ENCODE measurements around the gene LBP. TPM values are rescaled to one million over a fixed set of nuclear protein-coding genes. Genes with fewer than 3 reads are reported as not detected.
"Not testable (repeated sequence)": the region's sequence is repeated elsewhere in the genome, so short reads cannot be mapped to it uniquely, and the experiment has no call there.

The LBP gene
- total and polyA plus RNA-seq, 4 experiments from 2014 or later, result not detected

- Histone ChIP-seq H3K9me3 (ENCODE audit: control insufficient read depth in 1 of 2, low read length in 2 of 2) (no peaks in the 10 kb centered on the region), H3K4me3 (ENCODE audit: low read length in 2 of 2) (no peak overlapping the region), H3K27me3 (ENCODE audit: insufficient read depth, low read length) (no peaks in the 10 kb centered on the region), H3K27ac (ENCODE audit: low read depth, low read length) (no peak overlapping the region), H3K36me3 (ENCODE audit: insufficient read depth, low read length) (no peaks in the 10 kb centered on the region), H3K4me1 (ENCODE audit: insufficient read depth, low read length) (no peaks in the 10 kb centered on the region)
- DNase-seq, result no peak
- POLR2A ChIA-PET (ENCODE audit: partially characterized antibody), result no interaction called here
- CTCF ChIA-PET (ENCODE audit: partially characterized antibody), result no interaction called here
- Mint-ChIP-seq H3K27ac (peak overlapping the region in 1 of 7 donors; percentile 32), H3K36me3 (no peaks in the 10 kb centered on the region), H3K27me3 (peaks cover 12 to 17% of the 10 kb centered on the region in 2 donors), H3K4me1 (no peaks in the 10 kb centered on the region), H3K9me3 (peaks cover 0 to 6% (median 0%) of the 10 kb centered on the region in 8 donors), H3K4me3 (no peak overlapping the region)
- intact Hi-C loops (cut with micrococcal nuclease), result no loop called here
Measured at GRCh38 chr20:38331814-38332213, 14.5 kb upstream of the LBP start.

DNA sequence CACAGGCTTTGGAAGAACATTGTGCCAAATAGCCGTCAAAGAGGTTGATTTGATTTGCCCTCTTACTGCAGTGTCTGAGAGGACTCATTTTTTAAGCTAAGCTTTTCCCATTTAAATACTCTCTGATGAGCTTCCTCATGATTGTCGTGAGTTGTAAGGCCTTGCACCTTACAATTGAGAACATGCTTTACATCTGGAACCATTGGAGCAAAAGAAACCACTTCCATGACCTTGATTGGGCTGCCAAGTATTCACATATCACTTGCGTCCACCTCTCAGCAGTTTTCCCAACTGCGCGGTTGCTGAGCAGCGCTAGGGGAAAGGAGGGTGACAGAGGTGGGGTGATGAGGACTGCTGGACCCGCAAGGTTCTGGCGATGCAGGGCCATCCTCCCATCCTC, 12.3 kb upstream of the LBP start:
- DNase-seq, result no peak
- Histone ChIP-seq H3K27ac (ENCODE audit: low read depth, low read length) (no peak overlapping the region), H3K36me3 (ENCODE audit: insufficient read depth, low read length) (no peaks in the 10 kb centered on the region), H3K27me3 (ENCODE audit: insufficient read depth, low read length) (no peaks in the 10 kb centered on the region), H3K4me3 (ENCODE audit: low read length in 2 of 2) (no peak overlapping the region), H3K4me1 (ENCODE audit: insufficient read depth, low read length) (no peaks in the 10 kb centered on the region), H3K9me3 (ENCODE audit: control insufficient read depth in 1 of 2, low read length in 2 of 2) (no peaks in the 10 kb centered on the region)
- POLR2A ChIA-PET (ENCODE audit: partially characterized antibody), result no interaction called here
- H3K36me3 Mint-ChIP-seq, result no peaks in the 10 kb centered on the region
- CTCF ChIA-PET (ENCODE audit: partially characterized antibody), result no interaction called here
- H3K4me3 Mint-ChIP-seq, result no peak overlapping the region
- peaks cover 2 to 17% (median 9%) of the 10 kb centered on the region in 8 donors for H3K9me3 Mint-ChIP-seq
- no peak overlapping the region for H3K27ac Mint-ChIP-seq
- peaks cover 16 to 23% of the 10 kb centered on the region in 2 donors for H3K27me3 Mint-ChIP-seq
- no peaks in the 10 kb centered on the region for H3K4me1 Mint-ChIP-seq
- intact Hi-C loops (cut with micrococcal nuclease), result no loop called here

GRCh38 chr20:38336726-38337125, 9.6 kb upstream of the LBP start:
- no peaks in the 10 kb centered on the region for H3K36me3 ChIP-seq (ENCODE audit: insufficient read depth, low read length)
- H3K4me1 Mint-ChIP-seq, result no peaks in the 10 kb centered on the region
- POLR2A ChIA-PET (ENCODE audit: partially characterized antibody), result no interaction called here
- H3K4me1 ChIP-seq (ENCODE audit: insufficient read depth, low read length), result no peaks in the 10 kb centered on the region
- H3K27ac ChIP-seq (ENCODE audit: low read depth, low read length), result no peak overlapping the region
- no peak overlapping the region for H3K4me3 ChIP-seq (ENCODE audit: low read length in 2 of 2)
- intact Hi-C loops (cut with micrococcal nuclease), result no loop called here
- CTCF ChIA-PET (ENCODE audit: partially characterized antibody), result interaction anchor here (1.2 kb wide), 1 partner anchor 279 kb away, joined by 3 read pairs; no protein-coding TSS in a partner anchor
- H3K4me3 Mint-ChIP-seq, result no peak overlapping the region
- no peaks in the 10 kb centered on the region for H3K36me3 Mint-ChIP-seq
- peaks cover 2 to 18% (median 9%) of the 10 kb centered on the region in 8 donors for H3K9me3 Mint-ChIP-seq
- no peaks in the 10 kb centered on the region for H3K27me3 ChIP-seq (ENCODE audit: insufficient read depth, low read length)
- H3K27ac Mint-ChIP-seq, result no peak overlapping the region
- H3K27me3 Mint-ChIP-seq, result peaks cover 22 to 23% of the 10 kb centered on the region in 2 donors
- no peaks in the 10 kb centered on the region for H3K9me3 ChIP-seq (ENCODE audit: control insufficient read depth in 1 of 2, low read length in 2 of 2)
- DNase-seq, result no peak

DNA sequence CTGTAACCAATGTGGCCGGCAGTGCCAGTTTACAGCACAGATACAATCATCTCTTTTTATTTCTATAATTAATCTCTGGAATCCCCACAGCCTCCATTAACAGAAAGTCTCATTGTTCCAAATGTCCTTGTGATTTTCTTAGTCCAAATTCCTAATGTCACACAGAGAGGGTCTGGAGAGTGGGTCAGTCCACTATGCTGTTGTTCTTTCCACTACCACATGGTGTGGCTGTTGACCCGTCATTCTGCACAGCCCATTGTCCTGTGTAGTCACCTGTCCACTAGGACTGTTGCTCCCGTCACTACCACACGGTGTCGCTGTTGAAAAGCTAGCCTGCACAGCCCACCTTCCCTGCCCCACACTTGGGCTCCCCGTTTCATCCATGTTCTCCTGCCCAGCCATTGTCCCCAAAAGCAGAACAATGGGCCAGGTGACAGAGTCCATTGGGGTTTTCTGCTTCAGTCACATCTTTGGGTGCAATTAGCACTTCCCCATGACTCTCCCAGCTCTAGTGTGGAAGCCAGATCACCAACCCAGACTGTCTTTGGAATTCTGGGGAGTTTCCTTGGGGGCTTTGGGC, 8.6 kb upstream of the LBP start:
- intact Hi-C loops (cut with micrococcal nuclease), result no loop called here
- H3K4me1 ChIP-seq (ENCODE audit: insufficient read depth, low read length), result no peaks in the 10 kb centered on the region
- H3K27ac ChIP-seq (ENCODE audit: low read depth, low read length), result no peak overlapping the region
- H3K27ac Mint-ChIP-seq, result no peak overlapping the region
- CTCF ChIA-PET (ENCODE audit: partially characterized antibody), result no interaction called here
- no peaks in the 10 kb centered on the region for H3K4me1 Mint-ChIP-seq
- no peak overlapping the region for H3K4me3 Mint-ChIP-seq
- DNase-seq, result no peak
- no peaks in the 10 kb centered on the region for H3K9me3 ChIP-seq (ENCODE audit: control insufficient read depth in 1 of 2, low read length in 2 of 2)
- H3K27me3 Mint-ChIP-seq, result peaks cover 18 to 23% of the 10 kb centered on the region in 2 donors
- no peak overlapping the region for H3K4me3 ChIP-seq (ENCODE audit: low read length in 2 of 2)
- no peaks in the 10 kb centered on the region for H3K27me3 ChIP-seq (ENCODE audit: insufficient read depth, low read length)
- POLR2A ChIA-PET (ENCODE audit: partially characterized antibody), result no interaction called here
- peaks cover 2 to 18% (median 9%) of the 10 kb centered on the region in 8 donors for H3K9me3 Mint-ChIP-seq
- no peaks in the 10 kb centered on the region for H3K36me3 Mint-ChIP-seq
- H3K36me3 ChIP-seq (ENCODE audit: insufficient read depth, low read length), result no peaks in the 10 kb centered on the region

GRCh38 chr20:38338849-38339520, 7.3 kb upstream of the LBP start:
- Mint-ChIP-seq H3K36me3 (no peaks in the 10 kb centered on the region), H3K9me3 (peaks cover 2 to 18% (median 9%) of the 10 kb centered on the region in 8 donors), H3K4me3 (no peak overlapping the region), H3K27me3 (peaks cover 18 to 23% of the 10 kb centered on the region in 2 donors), H3K27ac (no peak overlapping the region), H3K4me1 (no peaks in the 10 kb centered on the region)
- no peaks in the 10 kb centered on the region for H3K27me3 ChIP-seq (ENCODE audit: insufficient read depth, low read length)
- H3K4me3 ChIP-seq (ENCODE audit: low read length in 2 of 2), result no peak overlapping the region
- intact Hi-C loops (cut with micrococcal nuclease), result no loop called here
- POLR2A ChIA-PET (ENCODE audit: partially characterized antibody), result no interaction called here
- CTCF ChIA-PET (ENCODE audit: partially characterized antibody), result no interaction called here
- H3K4me1 ChIP-seq (ENCODE audit: insufficient read depth, low read length), result no peaks in the 10 kb centered on the region
- DNase-seq, result no peak
- H3K27ac ChIP-seq (ENCODE audit: low read depth, low read length), result no peak overlapping the region
- H3K9me3 ChIP-seq (ENCODE audit: control insufficient read depth in 1 of 2, low read length in 2 of 2), result no peaks in the 10 kb centered on the region
- H3K36me3 ChIP-seq (ENCODE audit: insufficient read depth, low read length), result no peaks in the 10 kb centered on the region

- H3K4me3 ChIP-seq (ENCODE audit: low read length in 2 of 2); H3K4me1 Mint-ChIP-seq; H3K36me3 ChIP-seq (ENCODE audit: insufficient read depth, low read length); POLR2A ChIA-PET (ENCODE audit: partially characterized antibody); H3K36me3 Mint-ChIP-seq; DNase-seq; H3K27me3 ChIP-seq (ENCODE audit: insufficient read depth, low read length); H3K27ac Mint-ChIP-seq; H3K27ac ChIP-seq (ENCODE audit: low read depth, low read length); CTCF ChIA-PET (ENCODE audit: partially characterized antibody); H3K4me3 Mint-ChIP-seq; H3K9me3 ChIP-seq (ENCODE audit: control insufficient read depth in 1 of 2, low read length in 2 of 2); H3K4me1 ChIP-seq (ENCODE audit: insufficient read depth, low read length); intact Hi-C loops (cut with micrococcal nuclease): not testable (repeated sequence)
- peaks cover 18 to 23% of the 10 kb centered on the region in 2 donors for H3K27me3 Mint-ChIP-seq
- peaks cover 2 to 18% (median 9%) of the 10 kb centered on the region in 8 donors for H3K9me3 Mint-ChIP-seq
Measured at GRCh38 chr20:38339521-38339896, 6.8 kb upstream of the LBP start.

- Histone ChIP-seq H3K27me3 (ENCODE audit: insufficient read depth, low read length) (no peaks in the 10 kb centered on the region), H3K9me3 (ENCODE audit: control insufficient read depth in 1 of 2, low read length in 2 of 2) (no peaks in the 10 kb centered on the region), H3K4me3 (ENCODE audit: low read length in 2 of 2) (no peak overlapping the region), H3K27ac (ENCODE audit: low read depth, low read length) (no peak overlapping the region), H3K36me3 (ENCODE audit: insufficient read depth, low read length) (no peaks in the 10 kb centered on the region), H3K4me1 (ENCODE audit: insufficient read depth, low read length) (no peaks in the 10 kb centered on the region)
- Mint-ChIP-seq H3K4me3 (no peak overlapping the region), H3K9me3 (peaks cover 2 to 18% (median 9%) of the 10 kb centered on the region in 8 donors), H3K36me3 (no peaks in the 10 kb centered on the region), H3K4me1 (no peaks in the 10 kb centered on the region), H3K27me3 (peaks cover 18 to 23% of the 10 kb centered on the region in 2 donors), H3K27ac (peak overlapping the region in 1 of 7 donors; percentile 9)
- intact Hi-C loops (cut with micrococcal nuclease), result no loop called here
- POLR2A ChIA-PET (ENCODE audit: partially characterized antibody), result no interaction called here
- no peak for DNase-seq
- CTCF ChIA-PET (ENCODE audit: partially characterized antibody), result no interaction called here
Measured at GRCh38 chr20:38339997-38340396, 6.3 kb upstream of the LBP start.

Measured in CD4-positive, alpha-beta memory T cell (primary cell).